RKO (cell line): ENCODE data around the gene NUMB.
"Not testable (repeated sequence)": the region's sequence is repeated elsewhere in the genome, so short reads cannot be mapped to it uniquely, and the experiment has no call there.

ENCODE experiments used
- DNase-seq: peaks from one replicate; pipeline ENCODE4 v3.0.0-alpha.2; 2016; ENCODE audit warnings: low spot score

NUMB gene

GRCh38 chr14:73422515-73422914 lies 35.8 kb downstream of the NUMB start:
- DNase-seq = no peak

- DNase-seq = no peak
These were observed 40.1 kb downstream of the NUMB start for GRCh38 chr14:73418227-73418626.

- not testable (repeated sequence) for DNase-seq
These were observed 52.1 kb downstream of the NUMB start for GRCh38 chr14:73406248-73406647.

- DNase-seq = no peak
These were observed 55.1 kb downstream of the NUMB start for GRCh38 chr14:73403181-73403752.

GRCh38 chr14:73402579-73402978 lies 55.8 kb downstream of the NUMB start:
- no peak for DNase-seq

GRCh38 chr14:73397810-73398209 lies 60.5 kb downstream of the NUMB start:
- DNase-seq = no peak

GRCh38 chr14:73394317-73394716 lies 64.0 kb downstream of the NUMB start:
- DNase-seq = no peak

- no peak for DNase-seq
These were observed 65.0 kb downstream of the NUMB start for GRCh38 chr14:73393375-73393774.

- DNase-seq = no peak
These were observed 65.8 kb downstream of the NUMB start for GRCh38 chr14:73392329-73393257.

- DNase-seq = not testable (repeated sequence)
These were observed 70.5 kb downstream of the NUMB start for GRCh38 chr14:73387860-73388259.

- no peak for DNase-seq
These were observed 72.0 kb downstream of the NUMB start for GRCh38 chr14:73386342-73386741.

GRCh38 chr14:73385021-73385420 lies 73.3 kb downstream of the NUMB start:
- not testable (repeated sequence) for DNase-seq

GRCh38 chr14:73383356-73383755 lies 75.0 kb downstream of the NUMB start:
- DNase-seq = no peak

GRCh38 chr14:73381380-73382013 lies 76.8 kb downstream of the NUMB start:
- no peak for DNase-seq

- no peak for DNase-seq
These were observed 81.8 kb downstream of the NUMB start for GRCh38 chr14:73376585-73376984.

GRCh38 chr14:73375861-73376260 lies 82.5 kb downstream of the NUMB start:
- no peak for DNase-seq

- DNase-seq = no peak
These were observed 84.1 kb downstream of the NUMB start for GRCh38 chr14:73374218-73374617.

- no peak for DNase-seq
These were observed 85.8 kb downstream of the NUMB start for GRCh38 chr14:73372529-73372928.

- no peak for DNase-seq
These were observed 87.8 kb downstream of the NUMB start for GRCh38 chr14:73370561-73370960.

- no peak for DNase-seq
These were observed 88.9 kb downstream of the NUMB start for GRCh38 chr14:73369428-73369827.

GRCh38 chr14:73368616-73369015 lies 89.7 kb downstream of the NUMB start:
- no peak for DNase-seq

- no peak for DNase-seq
These were observed 92.6 kb downstream of the NUMB start for GRCh38 chr14:73365727-73366126.

GRCh38 chr14:73364559-73364958 lies 93.8 kb downstream of the NUMB start:
- DNase-seq = no peak
